HFFc6 (cell line): ENCODE data around the gene TBC1D5. TPM values are rescaled to one million over a fixed set of nuclear protein-coding genes. Genes with fewer than 3 reads are reported as not detected.

Experiments used
- DNase-seq: peaks from one replicate; pipeline ENCODE4 v3.0.0-alpha.2; 2018
- H3K27ac Mint-ChIP-seq: 2 replicates; pipeline ENCODE4 v1.8.0; 2020; ENCODE audit warnings: mild to moderate bottlenecking, mixed read lengths
- H3K27me3 Mint-ChIP-seq: 2 replicates; pipeline ENCODE4 v1.8.0; 2021; ENCODE audit warnings: mild to moderate bottlenecking, moderate library complexity, mixed read lengths; ENCODE audit not compliant: insufficient read depth
- H3K36me3 Mint-ChIP-seq: 2 replicates; pipeline ENCODE4 v1.8.0; 2021; ENCODE audit warnings: low read depth, mixed read lengths
- H3K4me1 Mint-ChIP-seq: 2 replicates; pipeline ENCODE4 v1.8.0; 2020; ENCODE audit warnings: low read depth, mixed read lengths
- H3K4me3 Mint-ChIP-seq: 2 replicates; pipeline ENCODE4 v1.8.0; 2020; ENCODE audit warnings: mild to moderate bottlenecking, moderate library complexity, mixed read lengths
- H3K9me3 Mint-ChIP-seq: 2 replicates; pipeline ENCODE4 v1.8.0; 2020; ENCODE audit warnings: mild to moderate bottlenecking, mixed read lengths
- CTCF ChIP-seq: fragments of 200-600 bp; sonication (generic); IDR thresholded peaks from 2 replicates; pipeline ENCODE4 v1.5.0; 2021; ENCODE audit warnings: antibody characterized with exemption, mild to moderate bottlenecking
- total RNA-seq, 6 experiments: library from RNA; stranded (reverse); fragmentation: NEBNext Ultra II Directional; extraction: Animal tissue kit (Norgen Biotek cat#: 25700); gene quantifications; 2 replicates in 1 of 6; 3 replicates in 5 of 6; pipeline ENCODE4 v1.2.3, GENCODE V29; 2021

Gene TBC1D5
- total RNA-seq, 6 experiments from 2014 or later: 37.2 to 46.0 (median 40.1) TPM

GRCh38 chr3:17333446-17333845 is 409.0 kb downstream of the TBC1D5 start:
- Mint-ChIP-seq H3K27ac (no peak overlapping the region), H3K27me3 (no peaks in the 10 kb centered on the region), H3K36me3 (no peaks in the 10 kb centered on the region)

DNA sequence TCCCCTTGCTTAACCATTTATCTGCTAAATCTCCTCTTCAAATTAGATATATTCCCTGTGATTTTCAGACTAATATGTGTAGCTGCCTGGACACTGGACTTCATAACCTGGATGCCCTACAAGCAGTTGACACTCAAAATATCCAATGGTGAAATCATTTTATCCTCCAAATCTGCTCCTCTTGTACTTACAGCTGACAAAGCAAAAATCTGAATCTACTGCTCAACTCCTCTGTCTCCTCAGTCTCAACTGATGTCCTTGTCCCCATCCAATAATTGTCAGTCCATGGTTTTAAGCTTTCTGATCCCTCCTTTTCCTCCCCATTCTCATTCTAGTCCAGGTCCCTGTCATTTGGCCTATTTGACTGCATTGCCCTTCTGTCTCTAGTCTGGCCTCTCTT is 411.8 kb downstream of the TBC1D5 start:
- Mint-ChIP-seq H3K4me3 (no peak overlapping the region), H3K36me3 (no peaks in the 10 kb centered on the region), H3K27me3 (no peaks in the 10 kb centered on the region), H3K27ac (no peak overlapping the region), H3K4me1 (no peaks in the 10 kb centered on the region), H3K9me3 (no peaks in the 10 kb centered on the region)
- TF ChIP-seq CTCF: no peak
- DNase-seq: no peak

More at GRCh38 chr3:17333446-17333845, 409.0 kb downstream of the TBC1D5 start:
- Mint-ChIP-seq H3K4me3 (no peak overlapping the region), H3K4me1 (peaks cover 7% of the 10 kb centered on the region), H3K9me3 (no peaks in the 10 kb centered on the region)
- TF ChIP-seq CTCF: no peak
- DNase-seq: no peak

DNA sequence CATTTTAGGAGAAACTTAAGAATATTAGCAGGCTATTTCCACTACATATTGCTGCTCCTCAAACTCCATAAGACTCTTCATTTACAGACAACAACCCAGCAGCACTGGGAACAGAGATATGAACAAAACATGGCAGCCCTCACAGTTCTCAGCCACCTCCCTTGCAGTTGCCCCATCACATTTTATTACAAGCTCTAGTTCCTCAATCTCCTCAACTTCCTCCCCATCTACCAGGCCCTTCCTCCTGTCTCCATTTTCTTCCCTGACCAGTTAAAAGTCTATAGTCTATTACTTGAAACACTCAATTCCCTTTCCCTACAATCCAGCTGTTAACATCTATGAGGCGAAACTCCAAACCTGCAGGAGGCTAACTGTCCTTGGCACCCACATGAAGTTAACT is 412.5 kb downstream of the TBC1D5 start:
- Mint-ChIP-seq H3K27me3 (no peaks in the 10 kb centered on the region), H3K9me3 (no peaks in the 10 kb centered on the region), H3K36me3 (no peaks in the 10 kb centered on the region), H3K4me3 (no peak overlapping the region), H3K4me1 (no peaks in the 10 kb centered on the region), H3K27ac (no peak overlapping the region)
- DNase-seq: no peak
- no peak for TF ChIP-seq CTCF

GRCh38 chr3:17322106-17322793 is 420.2 kb downstream of the TBC1D5 start:
- no peak overlapping the region for H3K4me3 Mint-ChIP-seq
- no peak for DNase-seq
- H3K9me3 Mint-ChIP-seq: no peaks in the 10 kb centered on the region
- no peaks in the 10 kb centered on the region for H3K4me1 Mint-ChIP-seq
- no peak for TF ChIP-seq CTCF
- no peaks in the 10 kb centered on the region; the same call in 1 of the 2 replicates for H3K27me3 Mint-ChIP-seq
- H3K27ac Mint-ChIP-seq: no peak overlapping the region
- no peaks in the 10 kb centered on the region for H3K36me3 Mint-ChIP-seq

- no peak for TF ChIP-seq CTCF
- no peak for DNase-seq
- H3K4me1 Mint-ChIP-seq: no peaks in the 10 kb centered on the region
- H3K9me3 Mint-ChIP-seq: no peaks in the 10 kb centered on the region
- no peaks in the 10 kb centered on the region for H3K36me3 Mint-ChIP-seq
- no peak overlapping the region for H3K4me3 Mint-ChIP-seq
- no peak overlapping the region for H3K27ac Mint-ChIP-seq
- no peaks in the 10 kb centered on the region; the same call in 1 of the 2 replicates for H3K27me3 Mint-ChIP-seq
These were observed 422.2 kb downstream of the TBC1D5 start for GRCh38 chr3:17320266-17320665.
